Cardiac muscle cell (in vitro differentiated cells and primary cell): ENCODE results near the gene SPDYE5. TPM values are rescaled to one million over a fixed set of nuclear protein-coding genes. Genes with fewer than 3 reads are reported as not detected.
"Not testable (repeated sequence)": the region's sequence is repeated elsewhere in the genome, so short reads cannot be mapped to it uniquely, and the experiment has no call there.

Experiments
- DNase-seq, 2 donors: peaks; one replicate each; pipeline versions ENCODE4 v3.0.0 to v3.0.0-alpha.2; 2010 to 2017; ENCODE audit warnings: low read depth in 1 of 2, low spot score in 1 of 2
- H3K27ac ChIP-seq: fragments of 200-600 bp; sonication (generic); 2 replicates; pipeline ENCODE4 v1.5.1; 2016
- H3K27me3 ChIP-seq: fragments of 200-600 bp; sonication (generic); 2 replicates; pipeline ENCODE4 v1.6.0; 2016; ENCODE audit warnings: control low read depth
- H3K36me3 ChIP-seq: fragments of 200-600 bp; sonication (generic); 2 replicates; pipeline ENCODE4 v1.5.1; 2016; ENCODE audit warnings: control low read depth
- H3K4me1 ChIP-seq: fragments of 200-600 bp; sonication (generic); 2 replicates; pipeline ENCODE4 v1.8.1; 2017; ENCODE audit warnings: low read depth, mild to moderate bottlenecking, mixed run types
- H3K4me3 ChIP-seq: fragments of 200-600 bp; sonication (generic); 2 replicates; pipeline ENCODE4 v1.5.1; 2016; ENCODE audit warnings: mild to moderate bottlenecking
- H3K9me3 ChIP-seq: fragments of 200-600 bp; sonication (generic); 2 replicates; pipeline ENCODE4 v1.5.1; 2017; ENCODE audit warnings: low read depth, mild to moderate bottlenecking, control low read depth
- polyA plus RNA-seq: library from polyadenylated mRNA; unstranded; fragments of >200 nt; fragmentation: Nextera tagmentation; extraction: Ambion mirVana; gene quantifications from 2 replicates; pipeline ENCODE4 v1.2.1, GENCODE V29; 2016
- total RNA-seq: library from RNA; depleted of rRNA; stranded (reverse); fragments of >200 nt; gene quantifications from 2 replicates; pipeline ENCODE4 v1.2.3, GENCODE V29; 2016
- TF ChIP-seq, protein P1 (sequence below): IDR thresholded peaks from 2 replicates; pipeline ENCODE4 v1.5.1; 2012; ENCODE audit warnings: low read depth, mild to moderate bottlenecking, low read length

The SPDYE5 gene
- not detected in 2 replicates for total RNA-seq
- polyA plus RNA-seq: 2.8 and 2.9 TPM in 2 replicates

- not testable (repeated sequence) for H3K9me3 ChIP-seq, DNase-seq, H3K27ac ChIP-seq, H3K36me3 ChIP-seq, H3K27me3 ChIP-seq, H3K4me3 ChIP-seq, H3K4me1 ChIP-seq
Measured at GRCh38 chr7:75492020-75492419, at the start of gene SPDYE5. SPDYE5 (plus strand) TSS chr7:75492320; CDS start chr7:75494048, 1,728 bp downstream.

DNA sequence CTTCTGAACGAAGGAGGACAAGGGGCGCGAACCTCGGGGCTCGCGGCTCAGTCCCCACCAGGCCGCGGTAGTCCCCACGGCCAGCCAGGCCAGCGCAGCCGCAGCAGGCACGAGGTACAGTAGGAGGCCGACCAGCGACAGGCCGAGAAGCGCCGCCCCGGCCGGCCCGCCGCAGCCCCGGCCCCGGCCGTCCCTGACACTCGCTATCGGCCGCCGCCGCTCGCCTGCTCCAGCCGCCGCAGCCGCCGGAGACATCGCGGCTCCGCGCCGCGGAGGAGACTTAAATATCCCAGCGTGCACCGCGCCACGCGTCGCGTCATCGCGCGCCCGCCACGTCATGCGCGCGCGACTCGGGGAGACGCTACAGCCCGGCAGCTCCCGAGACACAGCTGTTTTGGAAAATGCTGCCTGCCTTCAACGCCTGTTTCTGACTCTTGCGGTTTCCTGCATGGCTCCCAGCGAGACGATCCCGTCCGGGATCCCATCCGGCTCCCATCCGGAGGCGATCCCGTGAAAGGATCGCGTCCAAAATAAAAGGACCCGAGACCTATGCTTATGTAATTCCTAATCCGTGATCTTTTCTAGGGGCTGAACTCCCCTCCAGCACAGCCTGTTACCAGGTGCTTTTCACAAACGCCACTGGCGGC, 49.5 kb upstream of the SPDYE5 start:
- not testable (repeated sequence) for H3K27me3 ChIP-seq, H3K4me1 ChIP-seq, H3K9me3 ChIP-seq
- peak overlapping the region; percentile 94 for H3K27ac ChIP-seq
- H3K4me3 ChIP-seq: peak overlapping the region; percentile 55
- peak in 1 of 2 donors; percentile 27 for DNase-seq
- H3K36me3 ChIP-seq: peaks cover 24% of the 10 kb centered on the region

DNA sequence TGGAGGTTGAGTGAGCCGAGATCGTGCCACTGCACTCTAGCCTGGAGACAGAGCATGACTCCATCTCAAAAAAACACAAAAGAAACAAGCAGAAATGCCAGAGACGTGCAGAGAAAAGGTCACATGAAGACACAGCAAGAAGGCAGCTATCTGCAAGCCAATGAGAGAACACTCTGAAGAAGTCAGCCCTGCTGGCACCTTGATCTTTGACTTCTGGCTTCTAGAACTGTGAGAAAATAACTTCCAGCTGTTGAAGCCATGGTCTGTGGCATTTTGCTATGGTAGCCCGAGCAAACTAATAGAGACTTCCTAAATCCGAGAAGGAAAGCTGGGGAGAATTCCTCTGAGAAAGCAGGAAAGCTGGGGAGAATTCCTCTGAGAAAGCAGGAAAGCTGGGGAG, 42.2 kb upstream of the SPDYE5 start:
- H3K36me3 ChIP-seq, H3K4me3 ChIP-seq, H3K27me3 ChIP-seq, DNase-seq, H3K4me1 ChIP-seq, H3K9me3 ChIP-seq: not testable (repeated sequence)
- peak overlapping the region; percentile 68 for H3K27ac ChIP-seq

GRCh38 chr7:75452494-75452955, 39.6 kb upstream of the SPDYE5 start:
- H3K4me1 ChIP-seq, H3K36me3 ChIP-seq, H3K27me3 ChIP-seq, DNase-seq, H3K4me3 ChIP-seq, H3K27ac ChIP-seq, H3K9me3 ChIP-seq: not testable (repeated sequence)
- TF ChIP-seq, protein P1, sequence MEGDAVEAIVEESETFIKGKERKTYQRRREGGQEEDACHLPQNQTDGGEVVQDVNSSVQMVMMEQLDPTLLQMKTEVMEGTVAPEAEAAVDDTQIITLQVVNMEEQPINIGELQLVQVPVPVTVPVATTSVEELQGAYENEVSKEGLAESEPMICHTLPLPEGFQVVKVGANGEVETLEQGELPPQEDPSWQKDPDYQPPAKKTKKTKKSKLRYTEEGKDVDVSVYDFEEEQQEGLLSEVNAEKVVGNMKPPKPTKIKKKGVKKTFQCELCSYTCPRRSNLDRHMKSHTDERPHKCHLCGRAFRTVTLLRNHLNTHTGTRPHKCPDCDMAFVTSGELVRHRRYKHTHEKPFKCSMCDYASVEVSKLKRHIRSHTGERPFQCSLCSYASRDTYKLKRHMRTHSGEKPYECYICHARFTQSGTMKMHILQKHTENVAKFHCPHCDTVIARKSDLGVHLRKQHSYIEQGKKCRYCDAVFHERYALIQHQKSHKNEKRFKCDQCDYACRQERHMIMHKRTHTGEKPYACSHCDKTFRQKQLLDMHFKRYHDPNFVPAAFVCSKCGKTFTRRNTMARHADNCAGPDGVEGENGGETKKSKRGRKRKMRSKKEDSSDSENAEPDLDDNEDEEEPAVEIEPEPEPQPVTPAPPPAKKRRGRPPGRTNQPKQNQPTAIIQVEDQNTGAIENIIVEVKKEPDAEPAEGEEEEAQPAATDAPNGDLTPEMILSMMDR: peak; percentile 41

DNA sequence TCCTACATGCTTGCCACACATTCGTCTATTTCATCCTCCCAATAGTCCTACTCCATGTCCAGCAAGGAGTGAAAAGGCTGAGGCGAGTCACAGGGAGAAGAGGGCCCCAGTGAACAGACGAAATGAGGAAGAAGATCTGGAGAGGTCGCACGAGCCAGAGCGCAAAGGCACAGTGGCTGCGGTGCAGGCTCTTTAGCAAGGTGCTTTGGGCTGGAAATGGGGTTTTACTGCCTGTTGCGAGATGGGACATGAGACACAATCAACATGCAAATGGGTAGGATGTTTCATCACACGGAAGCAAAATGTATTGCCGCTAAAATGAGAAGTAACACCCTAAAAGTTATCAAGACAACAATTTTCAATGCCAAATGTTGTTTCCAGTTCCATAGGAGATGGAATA, 35.7 kb upstream of the SPDYE5 start:
- not testable (repeated sequence) for H3K4me3 ChIP-seq, H3K9me3 ChIP-seq, H3K27ac ChIP-seq, H3K4me1 ChIP-seq, H3K27me3 ChIP-seq, H3K36me3 ChIP-seq, DNase-seq

- H3K9me3 ChIP-seq, H3K4me1 ChIP-seq, DNase-seq, H3K27me3 ChIP-seq, H3K27ac ChIP-seq, H3K36me3 ChIP-seq, H3K4me3 ChIP-seq: not testable (repeated sequence)
Measured at GRCh38 chr7:75458034-75458433, 34.1 kb upstream of the SPDYE5 start.

DNA sequence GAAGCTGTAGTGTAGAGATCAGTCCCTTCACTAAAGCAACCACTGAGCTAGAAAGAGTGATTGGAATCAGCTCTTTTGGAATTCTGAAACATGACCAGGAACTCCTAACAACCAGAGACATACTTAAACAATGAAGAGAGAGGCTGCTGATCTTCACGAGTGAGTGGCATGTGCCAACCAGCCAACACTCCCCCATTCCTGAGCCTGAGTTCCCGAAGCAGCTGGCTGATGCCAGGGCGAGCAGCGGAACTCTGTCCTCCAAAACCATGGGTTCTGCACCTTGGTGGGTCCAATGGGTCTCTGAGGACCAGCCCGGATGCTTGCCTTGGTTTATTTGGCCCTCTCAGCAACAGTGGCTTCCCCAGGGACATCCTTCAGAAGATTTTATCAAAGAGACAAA, 31.6 kb upstream of the SPDYE5 start:
- not testable (repeated sequence) for H3K9me3 ChIP-seq, H3K27ac ChIP-seq, H3K4me3 ChIP-seq, H3K36me3 ChIP-seq, DNase-seq, H3K27me3 ChIP-seq, H3K4me1 ChIP-seq

- H3K4me3 ChIP-seq, H3K27me3 ChIP-seq, H3K27ac ChIP-seq, H3K4me1 ChIP-seq, DNase-seq, H3K36me3 ChIP-seq, H3K9me3 ChIP-seq: not testable (repeated sequence)
Measured at GRCh38 chr7:75470166-75470565, 22.0 kb upstream of the SPDYE5 start.

GRCh38 chr7:75477457-75477856, 14.7 kb upstream of the SPDYE5 start:
- not testable (repeated sequence) for H3K27ac ChIP-seq, H3K9me3 ChIP-seq, H3K36me3 ChIP-seq, H3K27me3 ChIP-seq, H3K4me3 ChIP-seq, H3K4me1 ChIP-seq, DNase-seq

GRCh38 chr7:75480313-75480712, 11.8 kb upstream of the SPDYE5 start:
- H3K4me3 ChIP-seq, H3K36me3 ChIP-seq, H3K27me3 ChIP-seq, DNase-seq, H3K27ac ChIP-seq, H3K9me3 ChIP-seq, H3K4me1 ChIP-seq: not testable (repeated sequence)

- H3K27me3 ChIP-seq, H3K4me1 ChIP-seq, H3K9me3 ChIP-seq, H3K36me3 ChIP-seq: not testable (repeated sequence)
- peak overlapping the region; percentile 96 for H3K27ac ChIP-seq
- peak overlapping the region; percentile 69 for H3K4me3 ChIP-seq
- DNase-seq: peak; percentile 4 to 16
Measured at GRCh38 chr7:75485355-75485978, 6.7 kb upstream of the SPDYE5 start.

DNA sequence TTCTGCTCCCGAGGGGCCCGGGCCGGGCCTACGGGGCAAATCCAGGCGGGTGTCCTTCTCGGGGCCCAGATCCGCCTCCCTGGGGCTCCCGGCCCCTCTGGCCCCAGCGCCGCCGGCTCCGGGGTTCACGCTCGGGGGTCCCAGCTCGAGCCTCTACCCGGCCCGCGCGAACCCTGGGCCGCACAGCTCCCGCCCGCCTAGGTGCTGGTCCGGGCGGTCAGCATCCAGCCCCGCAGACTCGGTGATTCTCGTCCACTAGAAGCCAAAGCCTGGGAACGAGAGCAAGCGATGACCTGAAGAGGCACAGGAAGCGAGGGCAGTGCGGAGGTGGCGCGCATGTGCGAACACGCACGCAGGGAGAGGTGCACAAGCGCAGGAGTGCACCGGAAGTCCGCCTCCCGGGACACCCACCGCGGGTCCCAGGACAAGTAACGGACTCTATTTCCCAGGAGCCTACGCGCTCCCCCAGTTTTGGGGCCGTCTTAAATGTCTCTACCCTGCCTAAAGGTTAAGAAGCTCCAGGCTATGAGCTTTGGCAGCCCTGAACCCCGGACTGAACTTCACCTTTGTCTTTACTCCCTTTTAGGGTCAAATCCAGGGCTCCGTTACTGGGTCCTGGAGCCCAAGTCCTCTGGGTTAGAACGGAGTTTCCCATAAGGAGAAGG, 6.0 kb upstream of the SPDYE5 start, which contains the start of gene POM121C:
TSS of gene POM121C (minus strand) at position 321 of the 665 bp plus-strand sequence. CDS start 44,803 bp downstream, outside the sequence.
- not testable (repeated sequence) for H3K4me1 ChIP-seq, H3K36me3 ChIP-seq, H3K9me3 ChIP-seq, H3K27me3 ChIP-seq
- H3K4me3 ChIP-seq: peak within 1 kb of the TSS; percentile 69
- peak; percentile 94 for DNase-seq
- H3K27ac ChIP-seq: peak within 1 kb of the TSS; percentile 96

- H3K27me3 ChIP-seq, H3K4me1 ChIP-seq, H3K27ac ChIP-seq, H3K36me3 ChIP-seq, DNase-seq, H3K4me3 ChIP-seq, H3K9me3 ChIP-seq: not testable (repeated sequence)
Measured at GRCh38 chr7:75509033-75509432, 16.9 kb downstream of the SPDYE5 start.
